AG09309 (cell line): ENCODE results near the gene B4GALT2.
A peak's percentile ranks its signal among the peaks of the same experiment; 100 is the strongest.

Experiments
- DNase-seq: peaks from one replicate; pipeline ENCODE4 v3.0.0-alpha.2; 2010; ENCODE audit warnings: low read depth
- H3K4me3 ChIP-seq: 2 replicates; pipeline ENCODE4 v1.5.1; 2011; ENCODE audit warnings: mild to moderate bottlenecking, low read depth, low read length, moderate library complexity; ENCODE audit not compliant: control insufficient read depth
- CTCF ChIP-seq: IDR thresholded peaks from 2 replicates; pipeline ENCODE4 v1.5.1; 2011; ENCODE audit warnings: mild to moderate bottlenecking, low read depth, low read length, inconsistent platforms; ENCODE audit not compliant: insufficient read depth, control insufficient read depth; ENCODE audit errors: missing control alignments

The B4GALT2 gene

GRCh38 chr1:43978551-43979260 is at the start of gene B4GALT2:
Gene B4GALT2, plus strand, starts transcription at chr1:43979210. Its CDS starts 1,951 bp downstream, at chr1:43981161.
- no peak for DNase-seq
- H3K4me3 ChIP-seq = peak within 1 kb of the TSS; percentile 68
- no peak for TF ChIP-seq CTCF

- no peak overlapping the region for H3K4me3 ChIP-seq
- TF ChIP-seq CTCF = peak; percentile 33
- no peak for DNase-seq
Observed at GRCh38 chr1:43930168-43930948, 48.7 kb upstream of the B4GALT2 start.

- no peak for DNase-seq
- no peak for TF ChIP-seq CTCF
Observed at GRCh38 chr1:43930949-43931275, 48.1 kb upstream of the B4GALT2 start.

GRCh38 chr1:43931711-43932660 is 47.0 kb upstream of the B4GALT2 start:
- no peak for TF ChIP-seq CTCF
- H3K4me3 ChIP-seq = no peak overlapping the region
- DNase-seq = no peak

More at GRCh38 chr1:43930949-43931275, 48.1 kb upstream of the B4GALT2 start:
- H3K4me3 ChIP-seq = no peak overlapping the region

- H3K4me3 ChIP-seq = peak overlapping the region; percentile 43
- no peak for DNase-seq
- no peak for TF ChIP-seq CTCF
Observed at GRCh38 chr1:43932786-43933385, 46.1 kb upstream of the B4GALT2 start.

GRCh38 chr1:43933386-43934100 is 45.5 kb upstream of the B4GALT2 start, which contains the start of gene ARTN:
Gene ARTN, plus strand, starts transcription at chr1:43933801. Its CDS starts 1,856 bp downstream, at chr1:43935657.
- H3K4me3 ChIP-seq = peak within 1 kb of the TSS; percentile 43
- no peak for DNase-seq
- no peak for TF ChIP-seq CTCF
